ENCODE results near the gene NUFIP2.
"Not testable (repeated sequence)": the region's sequence is repeated elsewhere in the genome, so short reads cannot be mapped to it uniquely, and the experiment has no call there.

DNA sequence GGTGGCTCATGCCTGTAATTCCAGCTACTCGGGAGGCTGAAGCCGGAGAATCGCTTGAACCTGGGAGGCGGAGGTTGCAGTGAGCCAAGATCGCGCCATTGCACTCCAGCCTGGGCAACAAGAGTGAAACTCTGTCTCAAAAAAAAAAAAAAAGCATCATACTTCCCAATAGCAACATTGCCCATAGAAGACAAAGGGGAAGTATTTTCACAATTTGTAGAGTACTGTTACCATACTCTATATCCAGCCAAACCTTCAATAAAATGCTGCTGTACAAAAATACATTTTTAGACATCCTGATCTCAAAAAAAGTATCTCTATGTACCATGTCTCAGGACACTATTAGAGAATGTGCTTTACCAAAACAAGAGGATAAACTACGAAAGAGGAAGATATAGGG lies 59.0 kb downstream of the NUFIP2 start:
- TF ChIP-seq, protein P1, sequence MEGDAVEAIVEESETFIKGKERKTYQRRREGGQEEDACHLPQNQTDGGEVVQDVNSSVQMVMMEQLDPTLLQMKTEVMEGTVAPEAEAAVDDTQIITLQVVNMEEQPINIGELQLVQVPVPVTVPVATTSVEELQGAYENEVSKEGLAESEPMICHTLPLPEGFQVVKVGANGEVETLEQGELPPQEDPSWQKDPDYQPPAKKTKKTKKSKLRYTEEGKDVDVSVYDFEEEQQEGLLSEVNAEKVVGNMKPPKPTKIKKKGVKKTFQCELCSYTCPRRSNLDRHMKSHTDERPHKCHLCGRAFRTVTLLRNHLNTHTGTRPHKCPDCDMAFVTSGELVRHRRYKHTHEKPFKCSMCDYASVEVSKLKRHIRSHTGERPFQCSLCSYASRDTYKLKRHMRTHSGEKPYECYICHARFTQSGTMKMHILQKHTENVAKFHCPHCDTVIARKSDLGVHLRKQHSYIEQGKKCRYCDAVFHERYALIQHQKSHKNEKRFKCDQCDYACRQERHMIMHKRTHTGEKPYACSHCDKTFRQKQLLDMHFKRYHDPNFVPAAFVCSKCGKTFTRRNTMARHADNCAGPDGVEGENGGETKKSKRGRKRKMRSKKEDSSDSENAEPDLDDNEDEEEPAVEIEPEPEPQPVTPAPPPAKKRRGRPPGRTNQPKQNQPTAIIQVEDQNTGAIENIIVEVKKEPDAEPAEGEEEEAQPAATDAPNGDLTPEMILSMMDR (IDR thresholded peaks at IDR 0.05; ENCODE audit: low read depth, low read length, missing input control) = not testable (repeated sequence)
- TF ChIP-seq JUND (IDR thresholded peaks at IDR 0.05); FOXA1 (IDR thresholded peaks at IDR 0.05); YY1 (IDR thresholded peaks at IDR 0.05); RXRA (IDR thresholded peaks at IDR 0.05); RAD21 (IDR thresholded peaks at IDR 0.05); HNF4A (conservative IDR thresholded peaks at IDR 0.05): not testable (repeated sequence)
- TF ChIP-seq, protein P2, sequence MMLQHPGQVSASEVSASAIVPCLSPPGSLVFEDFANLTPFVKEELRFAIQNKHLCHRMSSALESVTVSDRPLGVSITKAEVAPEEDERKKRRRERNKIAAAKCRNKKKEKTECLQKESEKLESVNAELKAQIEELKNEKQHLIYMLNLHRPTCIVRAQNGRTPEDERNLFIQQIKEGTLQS (IDR thresholded peaks at IDR 0.05) = not testable (repeated sequence)
- TF ChIP-seq, protein P3, sequence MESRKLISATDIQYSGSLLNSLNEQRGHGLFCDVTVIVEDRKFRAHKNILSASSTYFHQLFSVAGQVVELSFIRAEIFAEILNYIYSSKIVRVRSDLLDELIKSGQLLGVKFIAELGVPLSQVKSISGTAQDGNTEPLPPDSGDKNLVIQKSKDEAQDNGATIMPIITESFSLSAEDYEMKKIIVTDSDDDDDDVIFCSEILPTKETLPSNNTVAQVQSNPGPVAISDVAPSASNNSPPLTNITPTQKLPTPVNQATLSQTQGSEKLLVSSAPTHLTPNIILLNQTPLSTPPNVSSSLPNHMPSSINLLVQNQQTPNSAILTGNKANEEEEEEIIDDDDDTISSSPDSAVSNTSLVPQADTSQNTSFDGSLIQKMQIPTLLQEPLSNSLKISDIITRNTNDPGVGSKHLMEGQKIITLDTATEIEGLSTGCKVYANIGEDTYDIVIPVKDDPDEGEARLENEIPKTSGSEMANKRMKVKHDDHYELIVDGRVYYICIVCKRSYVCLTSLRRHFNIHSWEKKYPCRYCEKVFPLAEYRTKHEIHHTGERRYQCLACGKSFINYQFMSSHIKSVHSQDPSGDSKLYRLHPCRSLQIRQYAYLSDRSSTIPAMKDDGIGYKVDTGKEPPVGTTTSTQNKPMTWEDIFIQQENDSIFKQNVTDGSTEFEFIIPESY (IDR thresholded peaks at IDR 0.05) = not testable (repeated sequence)
- TF ChIP-seq, protein P4, sequence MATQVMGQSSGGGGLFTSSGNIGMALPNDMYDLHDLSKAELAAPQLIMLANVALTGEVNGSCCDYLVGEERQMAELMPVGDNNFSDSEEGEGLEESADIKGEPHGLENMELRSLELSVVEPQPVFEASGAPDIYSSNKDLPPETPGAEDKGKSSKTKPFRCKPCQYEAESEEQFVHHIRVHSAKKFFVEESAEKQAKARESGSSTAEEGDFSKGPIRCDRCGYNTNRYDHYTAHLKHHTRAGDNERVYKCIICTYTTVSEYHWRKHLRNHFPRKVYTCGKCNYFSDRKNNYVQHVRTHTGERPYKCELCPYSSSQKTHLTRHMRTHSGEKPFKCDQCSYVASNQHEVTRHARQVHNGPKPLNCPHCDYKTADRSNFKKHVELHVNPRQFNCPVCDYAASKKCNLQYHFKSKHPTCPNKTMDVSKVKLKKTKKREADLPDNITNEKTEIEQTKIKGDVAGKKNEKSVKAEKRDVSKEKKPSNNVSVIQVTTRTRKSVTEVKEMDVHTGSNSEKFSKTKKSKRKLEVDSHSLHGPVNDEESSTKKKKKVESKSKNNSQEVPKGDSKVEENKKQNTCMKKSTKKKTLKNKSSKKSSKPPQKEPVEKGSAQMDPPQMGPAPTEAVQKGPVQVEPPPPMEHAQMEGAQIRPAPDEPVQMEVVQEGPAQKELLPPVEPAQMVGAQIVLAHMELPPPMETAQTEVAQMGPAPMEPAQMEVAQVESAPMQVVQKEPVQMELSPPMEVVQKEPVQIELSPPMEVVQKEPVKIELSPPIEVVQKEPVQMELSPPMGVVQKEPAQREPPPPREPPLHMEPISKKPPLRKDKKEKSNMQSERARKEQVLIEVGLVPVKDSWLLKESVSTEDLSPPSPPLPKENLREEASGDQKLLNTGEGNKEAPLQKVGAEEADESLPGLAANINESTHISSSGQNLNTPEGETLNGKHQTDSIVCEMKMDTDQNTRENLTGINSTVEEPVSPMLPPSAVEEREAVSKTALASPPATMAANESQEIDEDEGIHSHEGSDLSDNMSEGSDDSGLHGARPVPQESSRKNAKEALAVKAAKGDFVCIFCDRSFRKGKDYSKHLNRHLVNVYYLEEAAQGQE (IDR thresholded peaks at IDR 0.05) = not testable (repeated sequence)
